Heart left ventricle (tissue), 13 donors: ENCODE results near the gene ZFP91.

ENCODE experiments used
- POLR2A ChIP-seq, 2 donors: fragments of 450-650 bp; IDR thresholded peaks; one replicate each; pipeline ENCODE4 v1.6.1; 2017; ENCODE audit warnings: antibody characterized with exemption in 2 of 2, mild to moderate bottlenecking in 2 of 2, moderate library complexity in 2 of 2
- TF ChIP-seq, protein P1 (sequence below), 12 donors: fragments of 200-600 bp; sonication (generic) in 4 of 12; IDR thresholded peaks; one replicate each; pipeline versions ENCODE4 v1.5.0 to v1.8.0; 2018 to 2022; ENCODE audit warnings: antibody characterized with exemption in 12 of 12, mild to moderate bottlenecking in 5 of 12
- donor health status: ischemic (EF 13 %, LVEDD 7.1; RV severe dilation, severe dysfunction).
- donor health status: DM: no; HTN: yes; CAD: no.
- donor health status: DM: no; HTN: no; CAD: no.
- donor health status: ischemic (EF 25% LVEDD 6.9; RV normal size, moderate dysfunction).
- donor health status: ischemic (EF 25% LVEDD 5.7; RV mildly dilated, moderate dysfunction).
- donor health status: ischemic (EF 35%, LVEDD 5.7; RV mildly dilated, moderate dysfunction).
- donor health status: nonischemic (EF 11% LVEDD 7.7; RV severe dilation, severe dysfunction).
- donor health status: DM: yes; HTN: yes; CAD: no.
- donor health status: PGD.
- donor health status: ischemic (EF 29% LVEDD 5.4; RV normal size, mild dysfunction).
- donor health status: nonischemic (EF 23%, LVEDD 6.1; RV moderate dilation, normal function).

GRCh38 chr11:58617976-58618557 lies 39.2 kb downstream of the ZFP91 start:
- TF ChIP-seq, protein P1, sequence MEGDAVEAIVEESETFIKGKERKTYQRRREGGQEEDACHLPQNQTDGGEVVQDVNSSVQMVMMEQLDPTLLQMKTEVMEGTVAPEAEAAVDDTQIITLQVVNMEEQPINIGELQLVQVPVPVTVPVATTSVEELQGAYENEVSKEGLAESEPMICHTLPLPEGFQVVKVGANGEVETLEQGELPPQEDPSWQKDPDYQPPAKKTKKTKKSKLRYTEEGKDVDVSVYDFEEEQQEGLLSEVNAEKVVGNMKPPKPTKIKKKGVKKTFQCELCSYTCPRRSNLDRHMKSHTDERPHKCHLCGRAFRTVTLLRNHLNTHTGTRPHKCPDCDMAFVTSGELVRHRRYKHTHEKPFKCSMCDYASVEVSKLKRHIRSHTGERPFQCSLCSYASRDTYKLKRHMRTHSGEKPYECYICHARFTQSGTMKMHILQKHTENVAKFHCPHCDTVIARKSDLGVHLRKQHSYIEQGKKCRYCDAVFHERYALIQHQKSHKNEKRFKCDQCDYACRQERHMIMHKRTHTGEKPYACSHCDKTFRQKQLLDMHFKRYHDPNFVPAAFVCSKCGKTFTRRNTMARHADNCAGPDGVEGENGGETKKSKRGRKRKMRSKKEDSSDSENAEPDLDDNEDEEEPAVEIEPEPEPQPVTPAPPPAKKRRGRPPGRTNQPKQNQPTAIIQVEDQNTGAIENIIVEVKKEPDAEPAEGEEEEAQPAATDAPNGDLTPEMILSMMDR (IDR thresholded peaks at IDR 0.05): peak in 7 of 12 donors; percentile 15 to 47 (median 26)
- TF ChIP-seq POLR2A (IDR thresholded peaks at IDR 0.05): no peak
